ENCODE measurements around the gene DIP2C.

DIP2C gene

DNA sequence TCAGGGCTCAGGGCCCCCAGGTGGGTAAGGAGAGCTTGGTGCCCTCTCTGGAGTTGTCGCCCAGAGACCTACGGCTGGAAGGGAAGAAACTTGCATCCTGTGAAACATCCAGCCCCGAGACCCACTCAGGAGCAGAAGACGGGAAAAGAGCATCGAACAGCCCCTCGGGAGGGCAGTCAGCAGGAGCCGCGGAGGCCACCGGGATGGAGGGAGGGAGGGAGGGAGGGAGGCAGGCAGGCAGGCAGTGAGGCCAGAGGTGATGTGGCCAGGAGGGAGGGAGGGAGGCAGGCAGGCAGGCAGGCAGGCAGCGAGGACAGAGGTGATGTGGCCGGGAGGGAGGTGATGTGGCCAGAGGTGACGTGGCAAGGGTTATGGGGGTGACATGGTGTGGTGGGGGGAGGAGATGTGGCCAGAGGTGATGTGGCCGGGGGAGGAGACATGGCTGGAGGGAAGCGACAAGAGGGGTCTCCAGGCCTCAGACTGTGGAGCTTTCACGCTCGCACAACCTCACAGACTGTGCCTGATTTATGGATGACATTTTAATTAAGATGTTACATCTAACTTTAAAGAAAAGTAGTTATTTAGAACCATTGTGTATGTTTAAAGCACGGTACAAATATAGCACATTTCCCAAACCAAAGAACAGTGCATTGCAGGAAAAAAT, 141.1 kb downstream of the DIP2C start:
- TF ChIP-seq, protein P1, sequence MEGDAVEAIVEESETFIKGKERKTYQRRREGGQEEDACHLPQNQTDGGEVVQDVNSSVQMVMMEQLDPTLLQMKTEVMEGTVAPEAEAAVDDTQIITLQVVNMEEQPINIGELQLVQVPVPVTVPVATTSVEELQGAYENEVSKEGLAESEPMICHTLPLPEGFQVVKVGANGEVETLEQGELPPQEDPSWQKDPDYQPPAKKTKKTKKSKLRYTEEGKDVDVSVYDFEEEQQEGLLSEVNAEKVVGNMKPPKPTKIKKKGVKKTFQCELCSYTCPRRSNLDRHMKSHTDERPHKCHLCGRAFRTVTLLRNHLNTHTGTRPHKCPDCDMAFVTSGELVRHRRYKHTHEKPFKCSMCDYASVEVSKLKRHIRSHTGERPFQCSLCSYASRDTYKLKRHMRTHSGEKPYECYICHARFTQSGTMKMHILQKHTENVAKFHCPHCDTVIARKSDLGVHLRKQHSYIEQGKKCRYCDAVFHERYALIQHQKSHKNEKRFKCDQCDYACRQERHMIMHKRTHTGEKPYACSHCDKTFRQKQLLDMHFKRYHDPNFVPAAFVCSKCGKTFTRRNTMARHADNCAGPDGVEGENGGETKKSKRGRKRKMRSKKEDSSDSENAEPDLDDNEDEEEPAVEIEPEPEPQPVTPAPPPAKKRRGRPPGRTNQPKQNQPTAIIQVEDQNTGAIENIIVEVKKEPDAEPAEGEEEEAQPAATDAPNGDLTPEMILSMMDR (IDR thresholded peaks at IDR 0.05; ENCODE audit: low read length, missing control alignments), result no peak
- DNase-seq (ENCODE audit: low read depth), result no peak
- no peak overlapping the region for H3K4me3 ChIP-seq (replicated peaks; ENCODE audit: low read depth, low read length)

DNA sequence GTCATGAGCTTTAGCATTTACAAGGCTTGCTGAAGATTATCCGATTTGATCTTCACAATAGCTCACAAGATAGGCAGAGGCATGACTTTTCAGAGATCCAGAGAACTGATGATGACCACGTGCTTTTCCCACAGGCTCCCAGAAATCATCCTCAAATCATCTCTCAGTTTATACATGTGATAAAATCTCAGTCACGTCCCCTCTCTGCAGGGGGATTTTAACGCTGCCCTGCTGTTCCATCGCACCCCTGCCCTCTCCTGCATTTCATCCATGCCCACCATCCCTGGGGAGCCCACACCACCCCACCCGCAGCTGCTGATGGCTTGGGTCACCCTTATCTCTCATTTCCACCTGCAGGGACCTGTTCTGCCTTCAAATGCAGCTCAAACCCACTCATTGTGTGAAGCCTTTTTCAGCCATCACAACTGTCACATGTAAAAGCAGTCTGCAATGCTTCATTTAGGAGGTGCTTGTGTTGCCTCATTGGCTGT, 141.8 kb downstream of the DIP2C start:
- no peak overlapping the region for H3K4me3 ChIP-seq (replicated peaks; ENCODE audit: low read depth, low read length)
- TF ChIP-seq, protein P1 (IDR thresholded peaks at IDR 0.05; ENCODE audit: low read length, missing control alignments), result no peak
- no peak for DNase-seq (ENCODE audit: low read depth)

DNA sequence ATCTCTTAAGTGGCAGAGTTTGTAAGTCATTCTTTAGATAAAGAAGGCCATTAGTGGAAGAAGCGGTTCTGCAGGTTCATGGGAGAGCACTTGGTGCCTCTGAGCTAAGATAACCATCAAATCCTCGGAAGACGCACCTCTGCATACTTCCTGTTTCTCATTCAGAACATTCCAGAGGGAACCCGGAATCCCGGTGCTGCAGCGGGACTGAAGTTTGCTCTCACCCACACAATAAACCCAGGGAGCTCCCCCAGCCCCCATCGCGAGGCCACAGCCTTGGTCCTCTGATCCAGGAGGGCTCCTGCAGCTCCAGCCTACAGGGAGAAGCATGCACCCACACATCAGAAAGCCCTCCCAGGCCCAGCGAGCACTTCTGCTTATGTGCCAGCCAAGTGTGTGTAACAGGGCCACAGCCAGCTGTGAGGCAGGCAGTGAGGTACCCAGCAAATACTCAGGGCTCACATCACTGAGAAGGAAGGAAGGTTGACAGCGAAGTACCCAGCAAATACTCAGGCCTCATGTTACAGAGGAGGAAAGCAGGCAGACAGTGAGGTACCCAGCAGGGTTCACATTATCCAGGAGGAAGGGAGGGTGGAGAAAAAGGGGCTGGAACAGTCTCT, 142.4 kb downstream of the DIP2C start:
- no peak for DNase-seq (ENCODE audit: low read depth)
- no peak overlapping the region for H3K4me3 ChIP-seq (replicated peaks; ENCODE audit: low read depth, low read length)
- TF ChIP-seq, protein P1 (IDR thresholded peaks at IDR 0.05; ENCODE audit: low read length, missing control alignments), result no peak

DNA sequence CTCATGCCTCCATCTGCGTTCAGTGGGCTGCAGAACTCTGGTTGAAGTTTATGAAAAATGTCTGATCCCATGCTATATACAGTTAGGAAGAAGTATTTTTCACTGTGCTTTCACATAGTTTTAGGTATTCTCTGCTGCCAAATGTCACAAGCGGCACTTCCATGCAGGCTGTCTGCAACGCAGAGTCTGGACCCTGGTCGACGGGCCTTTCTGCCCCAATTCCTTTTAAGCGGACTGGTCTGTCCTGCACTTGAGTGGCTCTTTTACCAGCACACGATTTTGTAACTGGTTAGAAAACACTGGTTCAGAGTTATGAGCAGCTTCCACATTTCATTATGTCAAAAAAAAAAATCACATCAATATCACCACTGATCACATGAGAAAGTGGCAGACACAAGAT, 143.0 kb downstream of the DIP2C start:
- no peak for DNase-seq (ENCODE audit: low read depth)
- TF ChIP-seq, protein P1 (IDR thresholded peaks at IDR 0.05; ENCODE audit: low read length, missing control alignments), result no peak

DNA sequence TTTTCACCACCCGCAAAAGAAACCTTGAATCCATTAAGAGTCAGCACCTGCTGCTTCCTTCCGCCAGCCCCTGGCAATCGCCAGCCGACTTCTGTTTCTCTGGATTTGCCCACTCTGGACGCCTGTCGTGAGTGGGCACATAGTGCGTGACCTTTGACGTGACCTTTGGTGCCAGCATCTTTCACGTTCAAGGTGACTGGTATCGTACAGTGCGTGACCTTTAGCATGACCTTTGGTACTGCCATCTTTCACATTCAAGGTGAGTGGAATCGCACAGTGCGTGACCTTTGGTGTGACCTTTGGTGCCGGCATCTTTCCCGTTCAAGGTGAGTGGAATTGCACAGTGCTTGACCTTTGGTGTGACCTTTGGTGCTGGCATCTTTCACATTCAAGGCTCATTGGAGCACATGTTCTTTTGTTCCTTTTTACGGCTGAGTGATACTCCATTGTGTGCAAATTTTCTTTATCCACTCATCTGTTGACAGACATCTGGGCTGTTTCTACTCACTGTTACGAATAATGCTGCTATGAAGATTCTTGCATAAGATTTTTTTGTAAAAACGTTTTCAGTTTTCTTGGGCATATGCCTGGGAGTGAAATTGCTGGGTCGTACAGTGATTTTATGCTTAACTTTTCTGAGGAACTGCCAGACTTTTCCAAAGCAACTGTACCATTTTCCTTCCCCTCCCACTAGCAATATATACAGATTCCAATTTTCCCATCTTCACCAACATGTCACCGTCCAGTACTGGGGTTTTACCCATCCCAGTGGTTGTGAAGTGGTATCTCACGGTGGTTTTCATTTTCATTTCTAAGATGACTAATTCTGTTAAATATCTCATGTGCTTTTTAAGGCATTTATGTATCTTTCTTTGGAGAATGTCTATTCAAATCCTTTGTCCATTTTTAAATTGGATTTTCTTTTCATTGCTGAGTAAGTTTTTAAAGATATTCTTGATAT, 145.3 kb downstream of the DIP2C start:
- no peak for DNase-seq (ENCODE audit: low read depth)
- TF ChIP-seq, protein P1 (IDR thresholded peaks at IDR 0.05; ENCODE audit: low read length, missing control alignments), result no peak
- no peak overlapping the region for H3K4me3 ChIP-seq (replicated peaks; ENCODE audit: low read depth, low read length)

More for the DNA sequence above, 143.0 kb downstream of the DIP2C start:
- H3K4me3 ChIP-seq (replicated peaks; ENCODE audit: low read depth, low read length), result no peak overlapping the region

DNA sequence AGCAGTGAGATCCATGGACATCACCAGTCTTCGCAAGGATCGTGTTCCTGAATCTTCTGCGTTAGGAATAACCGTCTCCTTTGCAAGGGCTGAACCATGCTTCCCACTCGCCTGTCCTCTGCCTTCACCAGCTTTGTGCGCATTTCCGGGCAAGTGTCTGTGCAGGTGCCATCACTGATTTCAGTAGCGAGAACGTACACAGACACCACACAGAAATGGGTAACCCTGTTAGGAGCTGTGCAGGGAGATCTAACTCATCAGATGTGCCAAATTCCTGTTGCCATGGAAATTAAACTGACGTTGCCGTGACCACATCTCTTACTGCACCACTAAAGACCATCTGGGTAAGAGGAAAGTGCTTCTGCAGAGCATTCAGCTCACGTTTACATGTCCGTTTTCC, 146.3 kb downstream of the DIP2C start:
- DNase-seq (ENCODE audit: low read depth), result no peak
- H3K4me3 ChIP-seq (replicated peaks; ENCODE audit: low read depth, low read length), result no peak overlapping the region
- TF ChIP-seq, protein P1 (IDR thresholded peaks at IDR 0.05; ENCODE audit: low read length, missing control alignments), result no peak

Data from fibroblast of pulmonary artery (primary cell).